ENCODE measurements around the gene SLC2A11.

DNA sequence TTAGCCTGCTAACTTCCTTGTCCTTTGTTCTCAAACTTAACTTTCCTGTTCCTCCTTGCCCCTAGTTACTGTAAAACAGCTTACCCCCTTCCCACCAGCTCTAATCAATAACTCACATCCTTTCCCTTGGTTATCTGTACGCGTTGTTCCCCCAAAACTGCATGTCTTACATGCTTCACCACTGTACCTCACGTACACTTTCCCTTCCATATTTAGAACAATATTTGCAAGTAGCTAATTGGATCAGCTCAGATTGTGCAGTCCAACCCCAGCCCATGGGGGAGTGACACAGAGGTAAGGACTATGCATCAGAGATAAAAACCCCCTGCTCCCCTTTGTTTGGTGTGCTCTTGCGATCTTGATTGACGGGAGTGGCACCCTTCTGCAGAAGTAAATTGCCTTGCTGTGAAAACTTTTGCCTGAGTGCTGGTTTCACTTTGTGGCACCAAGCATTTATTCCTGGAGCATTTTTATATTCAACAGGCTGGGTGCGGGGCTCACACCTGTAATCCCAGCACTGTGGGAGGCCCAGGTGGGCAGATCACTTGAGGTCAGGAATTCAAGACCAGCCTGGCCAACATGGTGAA lies 67.4 kb downstream of the SLC2A11 start:
- TF ChIP-seq, protein P1, sequence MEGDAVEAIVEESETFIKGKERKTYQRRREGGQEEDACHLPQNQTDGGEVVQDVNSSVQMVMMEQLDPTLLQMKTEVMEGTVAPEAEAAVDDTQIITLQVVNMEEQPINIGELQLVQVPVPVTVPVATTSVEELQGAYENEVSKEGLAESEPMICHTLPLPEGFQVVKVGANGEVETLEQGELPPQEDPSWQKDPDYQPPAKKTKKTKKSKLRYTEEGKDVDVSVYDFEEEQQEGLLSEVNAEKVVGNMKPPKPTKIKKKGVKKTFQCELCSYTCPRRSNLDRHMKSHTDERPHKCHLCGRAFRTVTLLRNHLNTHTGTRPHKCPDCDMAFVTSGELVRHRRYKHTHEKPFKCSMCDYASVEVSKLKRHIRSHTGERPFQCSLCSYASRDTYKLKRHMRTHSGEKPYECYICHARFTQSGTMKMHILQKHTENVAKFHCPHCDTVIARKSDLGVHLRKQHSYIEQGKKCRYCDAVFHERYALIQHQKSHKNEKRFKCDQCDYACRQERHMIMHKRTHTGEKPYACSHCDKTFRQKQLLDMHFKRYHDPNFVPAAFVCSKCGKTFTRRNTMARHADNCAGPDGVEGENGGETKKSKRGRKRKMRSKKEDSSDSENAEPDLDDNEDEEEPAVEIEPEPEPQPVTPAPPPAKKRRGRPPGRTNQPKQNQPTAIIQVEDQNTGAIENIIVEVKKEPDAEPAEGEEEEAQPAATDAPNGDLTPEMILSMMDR (IDR thresholded peaks at IDR 0.05): no peak
- no peak for TF ChIP-seq POLR2A (IDR thresholded peaks at IDR 0.05)
